HG02571 (cell line): ENCODE data around the gene TUBGCP6.

Experiments used
- ATAC-seq: cut with Tn5 transposase; IDR thresholded peaks from one replicate; pipeline ENCODE4 v1.9.1; 2021; ENCODE audit warnings: mild to moderate bottlenecking, moderate library complexity; ENCODE audit not compliant: unreplicated experiment

The TUBGCP6 gene

DNA sequence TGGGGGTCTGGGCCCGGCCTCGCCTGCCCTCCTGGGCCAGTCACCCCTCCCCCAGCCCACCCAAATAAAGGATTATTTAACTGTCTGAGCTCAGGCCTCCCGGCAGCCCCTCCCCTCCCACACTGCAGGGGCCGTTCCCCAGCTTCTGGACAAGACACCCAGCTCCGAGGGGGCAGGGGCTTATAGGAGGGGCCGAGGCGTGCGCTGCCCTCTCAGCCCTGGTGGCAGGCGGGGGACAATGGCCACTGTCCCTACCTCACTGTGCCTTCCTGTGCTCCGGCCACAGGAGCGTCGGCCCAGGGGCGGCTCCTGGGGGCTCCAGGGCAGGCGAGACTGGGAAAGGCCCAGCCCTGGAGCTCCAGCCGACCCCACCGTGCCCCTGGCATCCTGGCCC is 46.2 kb downstream of the TUBGCP6 start:
- ATAC-seq: no peak

DNA sequence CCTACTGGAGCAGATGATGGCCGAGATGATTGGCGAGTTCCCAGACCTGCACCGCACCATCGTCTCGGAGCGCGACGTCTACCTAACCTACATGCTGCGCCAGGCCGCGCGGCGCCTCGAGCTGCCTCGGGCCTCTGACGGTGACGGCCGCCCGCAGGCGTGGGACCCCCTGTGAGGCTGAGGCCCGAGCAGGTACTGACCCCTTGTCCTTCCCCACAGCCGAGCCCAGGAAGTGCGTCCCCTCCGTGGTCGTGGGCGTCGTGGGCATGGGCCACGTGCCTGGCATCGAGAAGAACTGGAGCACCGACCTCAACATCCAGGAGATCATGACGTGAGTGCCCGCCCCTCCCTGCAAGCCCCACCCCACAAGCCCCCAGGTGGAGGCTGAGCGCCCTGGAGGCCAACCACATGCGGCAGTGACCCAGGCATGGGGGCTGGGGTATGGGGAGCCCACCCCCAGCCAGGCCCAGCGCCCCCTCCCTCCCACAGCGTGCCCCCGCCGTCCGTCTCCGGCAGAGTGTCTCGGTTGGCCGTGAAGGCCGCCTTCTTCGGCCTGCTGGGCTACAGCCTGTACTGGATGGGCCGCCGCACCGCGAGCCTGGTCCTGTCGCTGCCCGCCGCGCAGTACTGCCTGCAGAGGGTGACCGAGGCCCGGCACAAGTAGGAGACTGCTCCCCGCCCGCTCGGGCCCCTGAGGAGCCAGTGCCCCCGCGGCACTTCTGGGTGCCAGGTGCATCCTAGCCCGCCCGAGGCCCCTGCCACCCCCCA is 46.8 kb downstream of the TUBGCP6 start:
- no peak for ATAC-seq

DNA sequence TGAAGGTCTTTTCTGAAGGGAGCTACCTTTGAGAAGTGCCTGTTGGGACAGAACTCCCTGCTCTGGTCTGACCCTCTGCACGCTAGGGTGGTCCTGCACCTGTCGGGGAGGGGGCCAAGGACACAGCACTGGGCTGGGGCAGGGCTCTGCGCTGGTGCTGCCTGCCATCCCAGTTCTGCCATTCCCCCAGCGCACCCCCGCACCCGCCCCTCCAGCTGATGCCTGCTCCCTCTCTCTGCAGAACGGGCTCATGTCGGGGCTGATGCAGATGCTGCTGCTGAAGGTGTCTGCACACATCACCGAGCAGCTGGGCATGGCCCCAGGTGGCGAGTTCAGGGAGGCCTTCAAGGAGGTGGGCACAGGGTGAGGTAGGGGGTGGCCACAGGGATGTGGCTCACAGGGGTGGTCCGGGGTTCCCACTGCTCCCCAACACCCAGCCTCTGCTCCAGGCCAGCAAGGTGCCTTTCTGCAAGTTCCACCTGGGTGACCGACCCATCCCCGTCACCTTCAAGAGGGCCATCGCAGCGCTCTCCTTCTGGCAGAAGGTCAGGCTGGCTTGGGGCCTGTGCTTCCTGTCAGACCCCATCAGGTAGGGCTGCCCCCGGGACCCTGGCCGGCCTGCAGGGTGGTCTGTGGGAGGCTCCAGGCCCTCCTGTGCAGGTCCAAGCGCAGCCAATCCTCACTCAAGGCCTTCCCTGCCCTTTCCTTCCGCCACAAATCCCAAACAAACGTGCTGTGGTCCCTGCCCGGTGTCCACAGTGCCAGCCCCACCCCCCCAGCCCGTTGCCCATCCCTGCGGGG is 47.6 kb downstream of the TUBGCP6 start:
- ATAC-seq: no peak

DNA sequence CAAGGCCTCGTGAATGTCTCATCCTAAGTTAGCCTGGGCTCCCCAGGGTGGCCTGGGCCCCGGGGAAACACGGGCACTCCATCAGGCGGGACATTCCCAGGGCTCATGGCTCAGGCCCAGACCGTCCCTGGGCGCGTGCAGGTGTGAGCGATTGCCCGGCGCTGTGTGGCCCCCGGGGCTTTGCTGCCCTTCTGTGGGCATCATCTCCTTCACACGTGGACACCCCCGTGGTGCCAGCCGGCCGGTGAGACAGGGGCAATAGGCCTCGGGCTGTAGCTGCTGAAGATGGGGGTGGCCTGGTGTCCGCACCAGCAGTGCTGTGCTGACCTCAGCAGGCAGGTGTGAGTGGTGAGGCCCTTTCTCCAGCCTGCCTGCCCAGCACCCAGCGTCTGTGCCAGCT is 48.6 kb downstream of the TUBGCP6 start:
- ATAC-seq: no peak

DNA sequence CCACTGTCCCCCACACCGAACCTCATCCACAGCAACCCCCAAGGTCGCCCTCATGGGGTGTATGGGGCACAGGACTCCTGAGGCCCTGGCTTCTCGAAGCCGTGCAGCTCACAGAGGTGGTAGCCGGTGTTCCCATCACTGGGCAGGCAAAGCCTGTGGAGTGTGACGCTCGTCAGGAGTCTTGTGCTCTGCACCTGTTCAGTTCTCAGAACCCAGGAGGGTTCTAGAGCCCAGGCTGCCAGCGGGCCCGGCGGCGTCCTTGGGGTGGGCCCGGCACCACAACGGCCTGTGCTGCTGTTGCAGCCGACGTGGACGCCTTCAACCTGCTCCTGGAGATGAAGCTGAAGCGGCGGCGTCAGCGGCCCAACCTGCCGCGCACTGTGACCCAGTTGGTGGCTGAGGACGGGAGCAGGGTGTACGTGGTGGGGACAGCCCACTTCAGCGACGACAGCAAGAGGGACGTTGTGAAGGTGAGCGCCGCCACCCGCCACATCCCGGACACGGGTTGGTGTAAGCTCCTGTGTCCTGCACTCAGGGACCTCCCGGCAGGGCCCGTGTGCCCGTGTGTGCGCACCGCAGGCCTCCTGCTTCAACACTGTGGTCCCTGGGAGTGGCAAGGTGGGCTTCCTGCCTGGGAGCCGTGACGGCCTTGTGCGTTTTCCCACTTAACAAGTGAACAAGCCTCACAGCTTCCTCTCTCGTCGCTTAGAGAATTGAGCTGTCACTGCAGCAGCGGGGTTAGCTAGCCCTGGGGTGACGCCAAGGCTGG is 50.6 kb downstream of the TUBGCP6 start:
- no peak for ATAC-seq

DNA sequence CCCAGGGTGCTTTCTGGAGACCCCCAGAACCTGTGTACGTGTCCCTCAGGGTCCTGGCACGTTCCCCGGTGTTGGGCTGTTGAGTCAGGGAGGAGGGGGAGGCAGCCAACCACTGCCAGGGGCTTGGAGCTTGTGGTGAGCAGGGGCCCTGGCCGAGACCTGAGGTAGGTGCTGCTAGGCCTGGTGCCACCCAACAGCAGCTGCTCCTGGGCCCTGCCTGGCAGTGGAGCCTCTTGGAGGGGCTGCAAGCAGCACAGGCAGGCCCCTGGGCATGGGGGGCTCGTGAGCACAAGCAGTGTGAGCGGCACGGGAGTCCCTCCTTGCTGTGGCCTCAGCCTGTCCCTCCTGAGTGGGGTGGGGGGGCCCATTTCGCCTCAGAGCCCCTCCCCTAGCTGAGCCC is 51.2 kb downstream of the TUBGCP6 start:
- no peak for ATAC-seq

DNA sequence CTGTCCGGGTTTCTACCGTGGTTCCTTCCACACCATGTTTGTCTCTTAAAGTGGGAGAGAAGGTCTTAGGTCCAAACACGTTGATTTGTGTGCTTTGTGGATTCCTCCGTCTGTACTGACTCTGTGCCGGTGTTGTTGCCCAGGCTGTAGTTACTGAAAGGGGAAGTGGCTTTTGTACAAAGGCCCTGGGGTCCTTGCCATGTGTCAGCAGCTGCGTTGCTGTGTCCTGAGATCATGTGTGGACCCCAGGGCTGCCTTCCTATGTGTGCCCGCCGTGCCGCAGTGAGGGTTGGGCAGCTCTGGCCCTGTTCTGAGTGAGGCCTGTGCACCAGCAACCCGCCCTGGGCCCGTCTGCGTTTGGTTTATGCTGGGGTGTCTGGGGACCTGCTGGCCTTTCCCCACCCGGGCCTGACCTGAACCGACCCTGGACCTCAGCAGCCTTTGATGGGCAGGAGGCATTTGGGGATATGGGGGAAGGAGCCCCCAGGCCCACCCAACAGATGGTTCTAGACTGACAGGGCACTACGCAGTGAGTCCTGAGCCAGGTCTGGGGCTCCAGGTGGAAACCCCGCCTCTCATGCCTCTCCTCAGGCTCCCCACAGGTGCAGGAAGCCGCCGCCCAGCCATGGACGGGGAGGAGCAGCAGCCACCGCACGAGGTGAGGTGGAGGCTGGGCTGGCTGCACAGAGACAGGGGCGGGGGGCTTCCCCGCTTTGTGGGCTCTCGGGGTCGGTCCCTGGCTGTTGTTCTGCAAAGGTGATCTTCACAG is 52.2 kb downstream of the TUBGCP6 start:
- ATAC-seq: no peak

DNA sequence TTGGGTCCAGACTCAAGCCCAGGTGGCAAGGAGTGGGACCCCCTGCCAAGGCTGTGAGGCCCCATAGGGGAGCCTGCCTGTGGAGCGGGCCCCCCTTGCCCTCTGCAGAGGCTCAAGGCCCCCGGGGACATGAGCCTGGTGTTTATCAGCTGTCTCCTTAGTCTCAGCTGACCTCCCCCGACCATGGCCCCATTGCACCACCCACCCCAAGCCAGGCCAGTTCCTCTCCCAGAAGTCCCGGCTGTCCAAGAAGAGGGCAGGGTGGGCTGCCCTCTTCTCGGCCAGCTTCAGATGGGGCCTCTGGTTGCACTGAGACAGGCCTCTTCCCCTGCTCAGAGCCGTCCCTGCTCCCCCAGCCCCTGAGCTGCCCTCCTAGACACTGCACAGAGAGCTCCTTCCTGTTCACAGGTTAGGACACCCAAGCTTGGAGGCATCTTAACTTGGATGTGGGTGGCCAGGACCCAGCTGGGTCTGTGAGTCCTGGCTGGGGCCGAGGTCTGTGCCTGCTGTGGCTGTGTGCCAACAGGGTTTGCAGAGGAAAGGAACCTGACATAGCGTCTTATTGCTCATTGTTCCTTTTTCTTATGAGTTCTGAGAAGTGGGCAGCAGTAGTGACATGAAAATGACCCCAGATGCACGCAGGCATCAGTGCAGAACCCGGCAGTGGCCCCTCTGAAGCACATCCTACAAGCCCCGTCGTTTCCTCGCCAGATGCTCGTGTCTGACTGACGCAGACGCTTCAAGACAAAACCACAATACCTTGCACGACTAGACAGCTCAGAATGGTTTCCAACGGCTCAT is 53.7 kb downstream of the TUBGCP6 start:
- ATAC-seq: no peak

DNA sequence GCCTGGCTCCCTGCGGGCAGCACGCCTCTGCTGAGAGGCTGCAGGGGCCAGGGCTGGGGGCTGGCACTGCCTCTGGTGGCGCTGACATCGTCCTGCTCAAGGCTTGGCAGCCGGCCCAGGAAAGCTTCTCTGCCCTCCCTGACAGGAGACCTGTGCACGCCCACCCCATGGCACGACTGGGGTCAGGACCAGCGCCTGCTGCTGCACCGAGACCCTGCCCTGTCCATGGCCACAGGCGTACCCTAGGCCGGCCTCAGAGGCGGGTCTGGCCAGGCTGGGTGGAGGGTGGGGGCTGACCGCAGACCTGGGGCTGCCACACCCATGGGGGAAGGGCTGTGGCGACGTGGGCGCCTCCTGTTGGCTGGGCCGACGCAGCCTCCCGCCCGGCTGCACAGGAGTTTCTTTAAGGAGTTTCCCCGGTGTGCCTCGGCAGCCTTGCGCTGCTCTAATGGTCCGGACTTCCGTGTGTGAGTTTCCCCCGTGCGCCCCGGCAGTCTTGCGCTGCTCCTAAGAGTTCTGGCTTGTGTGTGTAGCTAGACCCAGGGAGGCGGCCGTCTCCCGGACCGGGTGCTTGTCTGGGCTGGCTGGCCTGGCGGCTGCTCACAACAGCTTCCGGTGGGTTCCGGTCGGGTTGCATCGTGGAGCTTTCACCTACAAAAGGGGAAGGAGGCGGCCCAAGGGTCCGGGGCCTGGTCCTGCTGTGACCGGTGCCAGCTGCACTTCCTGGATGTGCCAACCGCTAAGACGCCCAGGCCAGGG is 54.5 kb downstream of the TUBGCP6 start:
- ATAC-seq: no peak

DNA sequence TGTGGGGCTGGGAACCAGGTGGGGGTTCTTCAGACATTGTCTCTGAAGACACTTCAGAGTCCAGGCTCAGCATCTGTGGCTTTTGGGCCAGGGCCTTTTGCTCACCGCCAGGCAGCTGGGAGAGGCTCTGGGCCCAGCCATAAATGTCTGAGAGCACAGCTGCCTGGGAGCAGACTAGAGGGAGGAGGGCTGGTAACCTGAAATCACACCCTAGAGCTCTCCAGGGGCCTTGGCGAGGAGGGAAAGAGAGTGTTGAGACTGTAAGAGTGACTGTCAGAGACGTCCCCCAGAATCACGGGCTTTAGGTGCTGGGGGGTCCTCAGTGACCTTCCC is 55.0 kb downstream of the TUBGCP6 start:
- ATAC-seq: no peak

DNA sequence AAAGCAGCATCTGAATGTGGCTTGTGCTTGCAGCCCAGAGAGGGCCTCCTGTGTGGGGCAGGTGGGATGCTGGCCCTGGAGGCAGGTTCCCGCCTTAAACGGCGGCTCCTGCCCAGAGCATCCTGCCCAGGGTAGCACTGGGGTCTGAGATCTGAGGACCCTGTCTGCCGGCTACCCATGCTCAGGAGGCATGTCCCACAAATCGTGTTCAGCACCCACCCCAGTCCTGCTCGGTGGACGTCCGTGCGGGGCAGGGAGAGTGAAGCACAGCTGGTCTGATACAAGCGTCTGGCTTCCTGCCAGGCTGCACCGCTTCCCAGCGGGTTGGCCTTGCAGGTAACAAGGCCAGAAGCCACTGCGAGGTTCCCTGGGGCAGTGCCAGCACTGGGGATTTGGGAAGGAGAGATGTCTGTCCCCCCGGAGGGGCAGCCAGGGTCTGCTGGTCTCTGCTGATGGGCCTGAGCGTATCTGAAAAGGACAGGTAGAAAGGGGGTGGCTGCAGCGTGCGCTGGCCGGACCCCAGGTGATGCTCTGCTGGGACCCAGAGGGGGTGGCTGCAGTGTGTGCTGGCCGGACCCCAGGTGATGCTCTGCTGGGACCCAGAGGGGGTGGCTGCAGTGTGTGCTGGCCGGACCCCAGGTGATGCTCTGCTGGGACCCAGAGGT is 55.5 kb downstream of the TUBGCP6 start:
- no peak for ATAC-seq

DNA sequence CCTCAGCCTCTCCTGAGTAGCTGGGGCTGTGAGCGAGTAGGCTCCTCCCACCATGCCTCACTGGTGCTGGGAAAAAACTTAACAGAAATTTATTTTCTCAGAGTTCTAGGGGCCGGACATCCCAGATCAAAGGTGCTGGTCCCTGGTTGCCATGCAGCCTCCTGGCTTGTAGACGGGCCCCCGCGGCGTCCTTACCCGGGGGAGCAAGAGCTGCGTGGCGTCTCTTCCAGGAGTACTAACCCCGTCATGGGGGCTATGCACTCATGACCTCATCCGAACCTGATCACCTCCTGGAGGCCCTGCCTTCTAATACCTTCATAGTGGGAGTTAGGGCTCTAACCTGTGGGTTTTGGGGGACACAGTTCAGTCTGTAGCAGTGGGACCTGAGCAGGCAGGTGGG is 56.5 kb downstream of the TUBGCP6 start:
- ATAC-seq: no peak

DNA sequence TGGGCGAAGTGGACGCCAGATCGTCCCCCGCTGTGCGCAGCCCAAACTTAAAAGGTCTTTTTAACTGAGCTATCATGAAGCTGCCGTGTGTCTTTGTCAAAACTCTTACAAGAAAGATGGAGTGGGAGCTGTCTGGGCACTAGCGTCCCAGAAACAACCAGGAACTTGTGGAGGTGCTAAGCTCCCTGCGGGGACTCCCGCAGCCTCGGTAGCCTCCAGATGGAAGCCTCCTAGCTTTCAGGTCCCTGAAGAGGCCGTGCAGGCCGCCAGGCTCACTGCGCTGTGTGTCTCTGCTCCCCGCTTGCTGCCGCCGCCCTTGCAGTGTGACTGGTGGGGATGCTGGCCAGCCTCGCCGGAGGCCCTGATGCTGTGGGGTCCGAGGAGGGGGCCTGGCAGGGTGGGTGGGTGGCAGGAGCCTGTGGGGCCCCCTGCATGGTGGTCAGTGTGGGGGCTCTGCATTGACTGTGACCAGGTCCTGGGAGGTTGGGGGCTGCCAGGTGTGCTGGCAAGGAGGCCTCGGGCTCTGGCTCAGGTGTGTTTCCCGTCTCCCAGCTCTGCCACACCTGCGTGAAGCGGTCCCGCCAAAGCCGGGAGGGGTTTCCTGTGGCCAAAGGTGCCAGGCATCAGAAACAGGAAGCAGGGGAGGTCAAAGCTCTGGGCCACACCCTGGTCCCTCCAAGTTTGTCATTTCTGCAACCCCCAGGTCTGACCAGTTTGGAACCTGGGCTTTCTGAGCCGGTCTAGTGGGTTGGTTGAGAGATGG is 57.9 kb downstream of the TUBGCP6 start:
- no peak for ATAC-seq

DNA sequence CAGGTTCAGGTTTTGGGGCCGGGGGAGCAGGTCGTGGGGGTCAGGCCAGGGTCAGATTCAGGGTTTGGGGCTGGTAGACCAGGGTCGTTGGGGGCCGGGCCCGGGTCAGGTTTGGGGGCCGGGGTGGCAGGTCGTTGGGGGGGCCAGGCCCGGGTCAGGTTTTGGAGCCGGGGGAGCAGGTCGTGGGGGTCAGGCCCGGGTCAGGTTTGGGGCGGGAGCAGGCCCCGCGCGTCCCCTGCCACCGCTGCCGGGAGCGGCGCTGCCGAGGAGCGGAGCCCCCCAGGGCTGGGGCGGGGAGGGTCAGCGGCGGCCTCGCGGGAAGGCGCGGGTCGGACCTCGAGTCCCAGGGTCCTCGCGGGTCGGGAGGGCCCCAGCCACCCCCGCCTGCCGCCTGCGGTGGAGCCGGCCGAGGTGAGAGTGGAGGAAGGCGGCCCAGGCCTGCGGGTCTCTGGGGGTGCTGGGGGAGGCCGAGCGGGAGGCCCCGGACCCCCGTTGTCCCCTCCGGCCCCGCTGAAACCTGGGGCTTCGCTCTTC is 58.6 kb downstream of the TUBGCP6 start:
- ATAC-seq: no peak

DNA sequence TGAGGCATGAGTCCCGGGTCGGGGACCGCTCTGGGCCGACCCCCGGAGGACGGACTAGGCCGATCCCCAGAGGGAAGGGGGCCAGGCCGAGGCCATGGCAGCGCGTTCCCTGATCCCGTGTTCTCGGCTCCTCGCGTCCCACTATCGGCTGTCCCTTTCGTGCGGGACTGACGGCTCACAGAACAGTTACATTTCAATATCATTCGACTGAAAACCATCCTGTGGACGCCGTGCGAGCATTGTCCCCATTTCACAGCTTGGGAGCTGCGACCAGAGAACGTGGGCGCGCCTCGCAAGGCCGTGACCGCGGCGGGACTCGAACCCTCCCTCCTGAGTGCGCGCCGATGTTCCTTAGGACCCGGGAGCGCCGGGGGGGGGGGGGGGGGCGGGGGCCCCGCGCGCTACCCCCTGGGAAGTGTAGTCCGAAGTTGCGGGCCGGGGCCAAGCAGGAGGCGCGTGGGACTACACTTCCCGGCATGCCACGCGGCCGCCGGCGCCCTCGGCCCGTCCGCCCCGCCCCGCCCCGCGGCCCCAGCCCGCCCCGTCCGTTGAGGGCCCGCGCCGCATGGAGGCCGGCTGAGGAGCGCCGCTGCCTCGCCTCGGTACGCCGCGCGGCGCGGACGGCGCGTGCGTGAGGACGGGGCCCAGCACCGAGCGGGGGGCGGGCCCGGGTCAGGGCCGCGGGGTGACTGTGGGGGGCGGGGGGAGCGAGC is 59.3 kb downstream of the TUBGCP6 start, which contains the start of gene TRABD:
TSS of gene TRABD (plus strand) at position 539 of the 713 bp plus-strand sequence. CDS start 7,148 bp downstream, outside the sequence.
- ATAC-seq: peak; percentile 43

DNA sequence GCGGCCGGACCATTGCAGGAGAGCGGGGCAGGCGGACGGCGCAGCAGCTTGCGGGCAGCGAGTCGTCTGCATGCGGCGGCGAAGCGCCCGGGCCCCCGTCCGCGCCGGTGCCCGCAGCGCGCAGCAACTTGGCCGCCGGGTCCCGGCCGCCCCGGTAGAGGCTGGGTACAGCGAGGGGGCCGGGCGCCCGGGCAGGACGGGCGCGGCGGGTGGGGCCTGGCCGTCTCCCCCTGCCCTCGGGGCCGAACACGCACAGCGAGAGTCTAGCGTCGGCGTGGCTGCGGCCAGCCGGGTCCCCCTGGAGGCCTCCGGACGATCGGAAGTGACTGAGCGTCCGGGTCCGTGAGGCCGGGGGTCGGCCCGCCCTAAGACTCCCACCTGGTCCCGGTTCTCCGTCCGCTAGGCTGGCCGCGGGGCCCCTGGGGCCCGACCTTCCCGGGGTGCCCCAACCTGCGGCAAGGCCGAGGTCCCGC is 59.9 kb downstream of the TUBGCP6 start:
- no peak for ATAC-seq
